Measurements from ENCODE around the gene GDF2.

GRCh38 chr10:47366181-47366631, 44.0 kb downstream of the GDF2 start:
- no peak for TF ChIP-seq CTCF (conservative IDR thresholded peaks at IDR 0.05; ENCODE audit: low read depth, low read length)
- TF ChIP-seq EZH2 (IDR thresholded peaks at IDR 0.05; ENCODE audit: borderline replicate concordance, low read depth, low read length, poor library complexity, severe bottlenecking), result no peak
